GM18867 (cell line): ENCODE results near the gene KCTD15.

ENCODE experiments used
- ATAC-seq: cut with Tn5 transposase; IDR thresholded peaks from one replicate; pipeline ENCODE4 v1.9.1; 2021; ENCODE audit warnings: mild to moderate bottlenecking, moderate library complexity; ENCODE audit not compliant: unreplicated experiment

Gene KCTD15

GRCh38 chr19:33845498-33845897, 48.8 kb downstream of the KCTD15 start:
- no peak for ATAC-seq

DNA sequence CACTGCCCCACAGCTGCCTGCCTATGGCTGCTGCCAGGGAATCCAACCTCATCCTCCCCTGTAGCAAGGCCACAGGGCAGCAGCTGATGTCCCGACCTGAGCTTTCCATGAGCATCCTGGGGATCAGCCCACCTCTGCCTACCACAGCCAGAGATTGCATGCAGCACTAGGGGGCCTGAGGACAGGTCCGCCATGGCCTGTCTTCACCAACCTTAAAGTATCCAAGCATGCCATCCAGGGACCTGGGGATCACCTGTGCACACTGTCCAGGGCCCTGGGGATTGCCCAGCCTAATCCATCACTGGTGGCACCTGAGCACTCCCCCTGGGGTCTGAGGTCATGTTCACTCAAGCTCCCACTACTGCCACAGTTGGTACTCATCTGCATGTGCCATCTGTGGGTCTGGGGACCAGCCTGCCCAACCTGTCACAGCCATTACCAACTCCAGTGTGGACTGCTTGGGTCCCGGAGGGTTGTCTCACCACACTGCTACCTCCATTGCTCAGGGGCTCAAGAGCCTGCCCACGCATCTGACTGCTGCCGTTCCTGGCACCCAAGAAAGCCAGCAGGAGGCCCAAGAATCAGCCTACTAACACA, 53.0 kb downstream of the KCTD15 start:
- ATAC-seq, result no peak

GRCh38 chr19:33859016-33859415, 62.3 kb downstream of the KCTD15 start:
- ATAC-seq, result no peak

DNA sequence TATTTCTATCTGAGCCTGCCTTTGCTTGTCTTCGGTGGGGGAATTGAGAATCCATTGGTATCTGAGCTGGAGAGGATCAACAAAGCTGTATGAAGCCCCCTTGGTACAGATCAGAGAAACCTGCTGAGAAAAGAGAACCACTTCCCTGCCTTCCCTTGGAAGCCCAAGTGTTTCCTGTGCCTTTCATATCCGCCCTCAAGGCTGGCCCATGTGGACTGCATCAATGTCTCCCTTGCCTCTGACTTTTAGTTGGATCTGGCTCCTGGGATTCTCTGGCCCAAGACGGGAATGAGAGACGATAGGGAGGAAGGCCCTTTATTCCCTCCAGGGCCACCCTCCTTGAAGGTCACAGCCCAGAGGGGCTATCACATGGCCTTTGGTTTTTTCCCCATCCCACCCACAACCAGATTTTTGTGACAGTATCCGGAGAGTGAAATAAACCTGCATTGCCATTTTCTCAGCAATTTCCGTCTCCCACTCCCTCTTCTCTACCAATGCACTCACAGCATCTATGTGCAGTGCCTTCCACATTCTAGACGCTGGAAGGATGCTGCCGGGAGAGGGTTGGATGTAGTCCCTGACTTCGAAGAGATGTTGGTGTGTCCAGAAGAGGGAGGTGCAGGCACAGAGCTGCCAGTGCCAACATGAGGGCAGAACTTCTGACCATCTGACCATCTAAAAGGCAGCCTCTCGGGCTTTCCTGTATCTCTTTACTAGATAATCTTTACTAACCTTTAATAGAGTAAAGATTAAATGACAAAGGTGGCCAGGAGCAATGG, 63.8 kb downstream of the KCTD15 start:
- no peak for ATAC-seq

DNA sequence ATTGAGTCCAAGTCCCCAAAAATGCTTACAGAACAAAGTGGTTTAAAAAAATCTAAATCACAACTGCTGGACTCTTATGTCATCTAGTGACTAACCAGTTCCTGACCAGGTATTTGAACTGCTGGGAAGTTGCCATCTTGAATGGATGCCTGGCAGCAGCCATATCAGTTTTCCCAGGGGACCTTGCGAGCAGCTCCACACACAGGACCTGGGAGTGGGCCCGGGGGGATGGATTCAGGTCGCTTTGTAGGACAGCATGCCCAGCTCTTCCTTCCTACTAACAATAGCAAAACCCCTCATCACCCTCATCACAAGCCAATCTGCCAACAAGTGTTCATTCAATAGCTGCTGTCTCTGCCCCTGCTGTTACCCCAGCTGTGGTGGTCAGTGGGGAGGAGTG, 65.3 kb downstream of the KCTD15 start:
- ATAC-seq, result no peak

GRCh38 chr19:33862981-33863380, 66.3 kb downstream of the KCTD15 start:
- no peak for ATAC-seq

DNA sequence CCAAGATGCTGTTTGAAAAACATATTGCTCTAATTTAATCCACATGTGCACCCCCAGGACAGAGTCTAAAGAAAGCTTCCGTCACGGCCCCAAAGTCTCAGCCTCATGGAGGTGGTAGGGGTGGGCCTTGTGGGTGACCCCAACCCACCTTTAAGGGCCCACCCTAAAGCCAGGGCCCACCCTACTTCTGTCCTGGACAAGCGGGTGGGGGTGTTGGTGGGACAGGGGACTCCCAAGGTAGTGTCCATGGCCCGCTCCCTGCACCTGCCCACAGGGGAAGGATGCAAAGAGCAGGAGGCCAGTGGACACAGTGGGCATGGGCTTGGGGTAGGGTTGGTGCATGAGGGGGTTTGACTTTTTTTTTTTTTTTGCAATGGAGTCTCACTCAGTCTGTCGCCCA, 66.8 kb downstream of the KCTD15 start:
- no peak for ATAC-seq

- no peak for ATAC-seq
Measured at GRCh38 chr19:33864311-33864850, 67.7 kb downstream of the KCTD15 start.

GRCh38 chr19:33865306-33865705, 68.6 kb downstream of the KCTD15 start:
- ATAC-seq, result no peak
